ENCODE measurements around the gene PLAAT1.

PLAAT1 gene

DNA sequence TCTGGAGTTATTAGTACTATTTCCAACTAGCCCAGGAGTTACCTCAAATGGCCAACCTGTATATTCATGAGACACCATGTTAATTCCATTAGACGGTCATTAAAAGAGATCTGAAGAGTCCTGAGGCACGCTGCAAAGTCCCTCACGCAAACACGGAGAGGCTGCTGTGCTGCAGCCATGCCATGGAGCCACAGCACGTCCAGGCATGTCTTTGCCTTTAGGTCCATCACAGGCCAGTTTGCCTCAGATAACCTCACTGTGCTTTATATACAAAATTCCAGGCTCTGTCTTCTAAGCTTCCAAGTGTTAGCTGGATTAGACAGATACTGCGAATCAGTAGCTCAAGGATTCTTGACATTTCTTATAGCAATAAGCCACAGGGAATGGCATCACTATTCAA lies 9.8 kb upstream of the PLAAT1 start:
- no peak overlapping the region for H3K4me3 ChIP-seq (ENCODE audit: low read length)
- no peak for TF ChIP-seq ZNF274 (IDR thresholded peaks at IDR 0.05; ENCODE audit: low read depth, low read length)

DNA sequence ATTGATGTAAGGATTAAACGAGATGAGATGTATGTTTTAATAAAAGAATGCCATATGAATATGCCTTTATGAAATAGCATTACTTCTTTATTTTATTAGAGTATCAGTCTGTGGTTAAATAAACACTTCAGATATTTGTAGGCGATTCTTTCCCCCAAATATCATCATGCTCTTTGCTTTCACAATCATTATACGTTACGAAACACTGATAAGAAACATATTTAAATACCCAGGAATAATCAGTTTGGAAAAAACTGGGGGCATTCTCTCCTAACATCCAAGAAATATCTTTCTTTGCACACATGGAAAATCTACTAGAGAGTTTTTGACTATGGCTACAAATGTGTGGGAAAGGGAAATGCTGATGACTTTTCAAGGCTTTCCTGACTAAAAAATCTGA lies 4.4 kb upstream of the PLAAT1 start:
- no peak overlapping the region for H3K4me3 ChIP-seq (ENCODE audit: low read length)
- TF ChIP-seq ZNF274 (IDR thresholded peaks at IDR 0.05; ENCODE audit: low read depth, low read length) = no peak

DNA sequence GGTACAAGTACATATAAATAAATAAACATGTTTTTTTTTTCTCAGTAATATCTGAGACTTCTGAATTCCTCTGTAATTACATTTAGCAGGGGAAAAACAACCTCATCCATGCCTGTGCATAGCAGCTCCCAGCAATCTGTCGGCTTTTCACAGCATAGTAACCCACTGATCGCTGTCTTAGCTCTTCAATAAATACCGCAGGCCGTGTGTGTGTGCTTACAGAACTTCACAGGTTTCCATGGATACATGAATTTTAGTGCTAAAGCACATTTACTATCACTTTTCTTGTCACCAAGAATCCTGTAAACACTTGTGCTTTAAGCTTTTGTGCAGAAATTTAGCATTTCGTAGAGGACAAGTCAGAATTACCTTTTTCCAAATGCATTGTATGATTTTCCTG lies 4.0 kb upstream of the PLAAT1 start:
- H3K4me3 ChIP-seq (ENCODE audit: low read length) = no peak overlapping the region
- no peak for TF ChIP-seq ZNF274 (IDR thresholded peaks at IDR 0.05; ENCODE audit: low read depth, low read length)

DNA sequence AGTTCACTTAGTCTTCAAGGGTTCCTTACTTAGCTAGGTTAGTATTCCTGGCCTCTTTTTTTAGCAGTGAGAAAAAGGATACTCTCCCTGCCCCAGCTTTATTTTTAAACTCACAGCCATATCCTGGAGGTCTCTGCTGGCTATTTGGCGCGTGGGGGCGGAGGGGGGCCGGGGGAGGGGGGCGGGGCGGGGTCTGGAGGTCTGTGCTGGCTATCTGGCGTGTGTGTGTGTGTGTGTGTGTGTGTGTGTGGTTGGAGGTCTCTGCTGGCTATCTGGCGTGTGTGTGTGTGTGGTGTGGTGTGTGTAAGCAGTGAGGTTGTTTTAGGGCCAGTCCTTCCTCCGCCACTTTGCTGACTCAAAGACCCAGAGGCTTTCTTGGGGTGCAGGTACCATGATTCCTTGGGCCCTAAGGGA lies 579 bp upstream of the PLAAT1 start:
- no peak for TF ChIP-seq ZNF274 (IDR thresholded peaks at IDR 0.05; ENCODE audit: low read depth, low read length)
- H3K4me3 ChIP-seq (ENCODE audit: low read length) = peak overlapping the region; percentile 55; the same call in 1 of the 2 replicates

DNA sequence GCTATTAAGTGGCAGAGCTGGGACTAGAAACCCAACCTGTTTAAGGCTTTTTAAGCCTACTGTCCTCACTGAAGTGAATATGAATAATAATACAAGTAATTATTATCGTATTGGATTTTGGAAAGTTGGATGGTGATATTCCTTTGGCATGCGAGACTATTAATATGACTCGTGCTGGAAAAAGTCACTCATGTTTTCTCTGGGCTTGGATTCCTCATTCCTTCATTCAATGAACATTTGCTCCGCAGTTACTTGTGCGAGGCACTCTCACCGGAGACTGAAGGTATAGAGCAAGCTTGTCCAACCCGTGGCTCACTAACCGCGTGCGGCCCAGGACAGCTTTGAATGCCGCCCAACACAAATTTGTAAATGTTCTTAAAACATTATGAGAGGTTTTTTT lies 694 bp downstream of the PLAAT1 start:
- TF ChIP-seq ZNF274 (IDR thresholded peaks at IDR 0.05; ENCODE audit: low read depth, low read length) = no peak
- no peak overlapping the region for H3K4me3 ChIP-seq (ENCODE audit: low read length)

DNA sequence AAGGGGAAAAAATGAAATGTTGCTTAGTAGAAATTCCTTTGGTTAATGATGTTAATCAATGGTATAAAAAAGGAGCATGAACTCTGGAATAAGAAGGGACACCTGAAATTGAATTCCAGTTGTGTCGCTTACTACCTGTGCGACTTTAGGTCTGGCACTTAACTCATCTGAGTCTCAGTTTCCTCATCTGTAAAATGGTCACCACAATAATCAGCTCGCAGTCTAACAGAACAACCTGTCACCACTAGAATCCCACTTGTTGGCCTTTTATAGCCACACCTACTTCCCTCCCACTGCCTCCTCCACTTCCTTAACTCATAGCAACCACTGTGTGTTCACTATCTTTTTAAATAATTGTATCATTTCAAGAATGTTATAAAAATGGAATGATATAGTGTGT lies 2.5 kb downstream of the PLAAT1 start:
- no peak for TF ChIP-seq ZNF274 (IDR thresholded peaks at IDR 0.05; ENCODE audit: low read depth, low read length)
- H3K4me3 ChIP-seq (ENCODE audit: low read length) = no peak overlapping the region

DNA sequence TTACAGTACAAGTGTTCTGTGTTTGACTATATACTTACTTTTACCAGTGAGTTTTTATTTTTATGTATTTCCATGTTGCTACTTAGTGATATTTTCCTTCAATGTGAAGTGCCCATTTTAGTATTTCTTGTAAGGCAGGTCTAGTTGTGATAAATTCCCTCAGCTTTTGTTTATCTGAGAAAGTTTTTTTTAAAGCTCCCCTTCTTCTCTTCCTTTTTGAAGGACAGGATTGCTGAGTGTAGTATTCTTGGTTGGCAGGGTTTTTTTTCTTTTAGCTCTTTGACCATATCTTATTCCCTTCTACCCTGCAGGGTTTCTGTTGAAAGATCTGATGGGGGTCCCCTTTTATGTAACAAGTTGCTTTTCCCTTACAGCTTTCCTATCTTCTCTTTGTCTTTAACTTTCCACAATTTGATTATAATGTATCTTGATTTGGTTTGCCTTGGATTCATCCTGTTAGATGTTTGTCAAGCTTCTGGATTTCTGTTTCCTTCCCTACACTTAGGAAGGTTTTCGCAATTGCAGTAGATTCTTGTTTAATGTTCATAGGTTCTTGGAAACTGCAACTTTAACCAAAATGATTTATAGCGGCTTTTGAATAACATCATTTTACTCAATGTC lies 7.9 kb downstream of the PLAAT1 start:
- TF ChIP-seq ZNF274 (IDR thresholded peaks at IDR 0.05; ENCODE audit: low read depth, low read length) = no peak

DNA sequence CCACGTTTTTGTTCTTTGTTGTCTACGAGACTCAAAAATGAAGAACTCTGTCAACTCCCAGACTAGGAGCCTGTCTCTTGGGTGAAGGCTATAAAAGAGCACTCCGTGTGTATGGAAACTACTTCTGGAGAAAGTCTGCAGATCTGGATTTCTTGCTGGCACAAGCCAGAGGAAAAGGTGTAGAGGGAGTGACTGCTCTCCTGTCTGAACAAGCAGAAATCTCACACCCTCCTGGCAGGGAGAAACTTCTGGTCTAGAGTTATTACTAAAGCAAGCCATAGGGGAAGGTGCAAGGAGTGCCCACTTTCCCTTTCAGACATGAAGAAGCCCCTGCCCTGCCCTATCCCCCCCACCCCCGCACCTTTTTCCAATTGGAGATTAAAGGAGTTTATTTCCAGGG lies 9.5 kb downstream of the PLAAT1 start:
- TF ChIP-seq ZNF274 (IDR thresholded peaks at IDR 0.05; ENCODE audit: low read depth, low read length) = no peak
- no peak overlapping the region for H3K4me3 ChIP-seq (ENCODE audit: low read length)

More for the DNA sequence above, 7.9 kb downstream of the PLAAT1 start:
- no peak overlapping the region for H3K4me3 ChIP-seq (ENCODE audit: low read length)

DNA sequence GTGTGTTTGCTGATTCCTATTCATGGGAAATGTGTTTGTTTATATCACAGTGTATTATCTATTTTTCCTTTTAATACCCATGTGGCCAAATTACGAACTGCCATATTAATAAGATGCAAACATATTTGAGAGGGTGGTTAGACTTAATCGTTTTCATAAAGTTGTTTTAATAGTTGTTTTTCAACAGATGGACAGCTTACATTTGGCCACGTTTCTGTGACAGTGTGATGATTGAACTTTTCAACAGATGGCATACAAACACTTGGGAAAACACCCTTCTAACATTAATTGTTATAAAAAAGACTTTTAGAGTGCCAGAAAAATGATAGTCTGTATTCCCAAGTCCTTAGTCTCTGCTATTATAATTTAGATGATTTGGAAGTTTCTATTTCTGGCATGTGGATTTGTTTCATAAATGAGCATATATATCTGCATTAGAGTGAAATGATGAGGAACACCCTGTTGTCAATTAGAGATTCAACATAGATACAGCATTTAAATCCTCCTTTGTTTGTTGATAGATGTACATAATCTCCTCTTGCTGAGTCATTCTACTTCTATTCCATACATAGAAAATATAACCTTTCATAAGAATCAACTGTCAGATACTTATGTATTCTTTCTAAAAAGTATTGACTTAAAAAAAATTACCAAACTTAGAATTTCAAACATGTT lies 13.1 kb downstream of the PLAAT1 start:
- TF ChIP-seq ZNF274 (IDR thresholded peaks at IDR 0.05; ENCODE audit: low read depth, low read length) = no peak
- no peak overlapping the region for H3K4me3 ChIP-seq (ENCODE audit: low read length)

DNA sequence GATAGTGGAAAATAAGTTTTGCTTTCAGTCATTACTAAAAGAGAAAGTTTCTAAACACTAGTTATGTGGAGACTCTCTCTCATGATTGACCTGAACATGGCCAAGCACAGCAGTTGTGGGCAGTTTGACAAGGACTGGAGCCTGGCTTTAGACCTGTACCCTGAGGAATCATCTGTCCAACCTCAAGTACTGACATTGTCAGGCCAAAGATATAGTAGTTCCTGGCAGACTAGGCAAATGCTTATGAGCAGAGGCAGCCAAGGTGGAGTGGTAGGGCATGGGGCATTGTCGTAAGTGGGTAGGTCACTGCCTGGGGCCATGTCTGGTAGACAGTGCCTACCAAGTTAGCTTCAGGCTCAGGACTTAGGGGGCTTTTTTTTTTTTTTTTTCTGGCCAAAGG lies 20.9 kb downstream of the PLAAT1 start:
- TF ChIP-seq ZNF274 (IDR thresholded peaks at IDR 0.05; ENCODE audit: low read depth, low read length) = no peak
- no peak overlapping the region for H3K4me3 ChIP-seq (ENCODE audit: low read length)

DNA sequence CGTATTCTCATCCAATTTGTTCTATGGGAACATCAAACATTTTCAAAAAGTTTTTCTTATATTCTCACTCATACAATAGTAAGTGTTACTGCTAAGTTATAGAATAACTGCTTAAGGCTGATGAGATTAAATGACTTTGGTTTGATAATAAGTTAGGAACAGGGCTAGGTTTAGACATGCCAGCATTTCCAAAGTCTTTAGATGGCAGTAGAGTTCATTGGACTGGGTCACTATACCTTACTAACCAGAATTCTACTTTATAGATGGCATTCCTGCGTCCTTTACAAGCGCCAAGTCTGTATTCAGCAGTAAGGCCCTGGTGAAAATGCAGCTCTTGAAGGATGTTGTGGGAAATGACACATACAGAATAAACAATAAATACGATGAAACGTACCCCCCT lies 21.7 kb downstream of the PLAAT1 start:
- no peak for TF ChIP-seq ZNF274 (IDR thresholded peaks at IDR 0.05; ENCODE audit: low read depth, low read length)
- no peak overlapping the region for H3K4me3 ChIP-seq (ENCODE audit: low read length)

DNA sequence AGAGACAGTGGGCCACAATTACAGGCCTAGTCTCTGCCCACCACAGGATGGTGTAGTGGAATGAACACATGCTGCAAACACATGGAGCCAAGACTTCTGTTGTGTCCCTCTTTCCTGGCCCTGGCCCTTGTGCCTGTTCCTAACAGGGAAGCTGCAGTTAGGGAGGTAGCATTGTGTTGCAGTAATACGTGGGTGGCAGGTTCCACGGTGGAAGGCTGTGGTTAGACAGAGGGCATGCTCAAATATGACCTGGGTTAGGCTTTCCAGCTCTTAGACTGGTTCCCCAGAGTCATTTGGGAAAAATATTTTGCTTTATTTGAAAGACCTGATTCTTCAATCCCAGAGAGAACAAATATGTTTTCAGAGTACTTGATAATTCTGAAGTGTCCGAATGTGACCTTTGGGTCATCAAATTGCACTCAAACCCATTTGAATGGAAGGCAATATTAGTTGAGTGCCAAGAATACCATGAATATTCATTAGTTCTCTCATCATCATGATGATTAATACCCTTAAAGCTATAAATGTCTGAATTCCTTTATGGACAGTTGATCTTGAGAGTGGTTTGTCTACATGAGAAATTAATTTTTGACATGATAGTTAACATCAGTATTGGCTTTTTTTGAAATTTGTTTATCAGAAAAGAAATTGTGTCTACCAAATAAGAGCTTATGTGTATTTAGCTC lies 28.5 kb downstream of the PLAAT1 start:
- TF ChIP-seq ZNF274 (IDR thresholded peaks at IDR 0.05; ENCODE audit: low read depth, low read length) = no peak
- H3K4me3 ChIP-seq (ENCODE audit: low read length) = no peak overlapping the region

DNA sequence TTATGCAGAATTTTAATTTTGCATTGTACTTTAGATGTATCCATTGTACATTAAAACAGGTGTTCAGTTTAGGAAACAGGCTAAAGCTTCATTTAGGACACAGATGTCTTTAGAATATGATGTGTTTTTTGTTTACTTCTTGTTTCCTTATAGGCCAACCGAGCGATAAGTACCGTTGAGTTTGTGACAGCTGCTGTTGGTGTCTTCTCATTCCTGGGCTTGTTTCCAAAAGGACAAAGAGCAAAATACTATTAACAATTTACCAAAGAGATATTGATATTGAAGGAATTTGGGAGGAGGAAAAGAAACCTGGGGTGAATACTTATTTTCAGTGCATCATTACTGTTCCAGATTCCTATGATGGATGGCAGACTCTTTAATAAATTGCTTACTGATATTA lies 29.4 kb downstream of the PLAAT1 start:
- no peak overlapping the region for H3K4me3 ChIP-seq (ENCODE audit: low read length)
- TF ChIP-seq ZNF274 (IDR thresholded peaks at IDR 0.05; ENCODE audit: low read depth, low read length) = no peak

DNA sequence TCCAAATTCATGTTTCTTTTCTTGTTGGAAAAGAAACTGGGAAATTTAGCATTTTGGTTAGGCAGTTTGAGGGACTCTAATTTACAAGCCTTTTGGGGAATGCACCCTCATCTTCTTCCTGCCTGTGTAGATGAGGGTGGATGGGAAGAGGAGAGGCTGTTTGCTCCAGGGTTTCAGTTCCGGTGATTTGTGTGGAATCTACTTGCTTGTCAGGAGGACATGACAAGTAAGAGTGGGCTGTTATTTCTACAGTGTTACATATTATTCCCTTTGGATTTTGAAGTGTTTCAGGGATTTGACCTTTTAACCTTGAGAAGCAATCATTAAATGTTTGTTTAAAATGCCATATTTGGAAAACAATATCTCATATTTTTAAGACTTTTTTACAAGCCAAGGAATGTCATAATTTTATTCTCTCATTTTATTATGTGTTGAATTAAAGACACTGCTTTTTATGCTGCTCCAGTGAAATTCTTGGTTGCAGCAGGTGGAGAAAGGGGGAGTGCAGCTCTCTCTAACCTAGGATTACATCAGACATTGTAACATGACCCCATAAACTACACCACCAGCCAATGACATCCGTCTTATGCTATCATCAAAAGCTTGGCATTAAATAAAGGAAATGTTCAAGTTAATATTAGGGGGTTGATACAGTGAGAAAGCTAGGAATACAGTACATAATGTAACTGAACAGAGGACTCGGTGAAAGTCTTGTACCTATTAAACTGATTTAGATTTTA lies 30.2 kb downstream of the PLAAT1 start:
- H3K4me3 ChIP-seq (ENCODE audit: low read length) = no peak overlapping the region
- no peak for TF ChIP-seq ZNF274 (IDR thresholded peaks at IDR 0.05; ENCODE audit: low read depth, low read length)
